Measurements from ENCODE around the gene USP13. TPM values are rescaled to one million over a fixed set of nuclear protein-coding genes. Genes with fewer than 3 reads are reported as not detected.
"Not testable (repeated sequence)": the region's sequence is repeated elsewhere in the genome, so short reads cannot be mapped to it uniquely, and the experiment has no call there.

The USP13 gene
- total and polyA plus RNA-seq, 2 of the 13 experiments (the other 11 are each of a cell fraction or from before 2014, with no cell fraction given), result 15.9 to 36.7 TPM

DNA sequence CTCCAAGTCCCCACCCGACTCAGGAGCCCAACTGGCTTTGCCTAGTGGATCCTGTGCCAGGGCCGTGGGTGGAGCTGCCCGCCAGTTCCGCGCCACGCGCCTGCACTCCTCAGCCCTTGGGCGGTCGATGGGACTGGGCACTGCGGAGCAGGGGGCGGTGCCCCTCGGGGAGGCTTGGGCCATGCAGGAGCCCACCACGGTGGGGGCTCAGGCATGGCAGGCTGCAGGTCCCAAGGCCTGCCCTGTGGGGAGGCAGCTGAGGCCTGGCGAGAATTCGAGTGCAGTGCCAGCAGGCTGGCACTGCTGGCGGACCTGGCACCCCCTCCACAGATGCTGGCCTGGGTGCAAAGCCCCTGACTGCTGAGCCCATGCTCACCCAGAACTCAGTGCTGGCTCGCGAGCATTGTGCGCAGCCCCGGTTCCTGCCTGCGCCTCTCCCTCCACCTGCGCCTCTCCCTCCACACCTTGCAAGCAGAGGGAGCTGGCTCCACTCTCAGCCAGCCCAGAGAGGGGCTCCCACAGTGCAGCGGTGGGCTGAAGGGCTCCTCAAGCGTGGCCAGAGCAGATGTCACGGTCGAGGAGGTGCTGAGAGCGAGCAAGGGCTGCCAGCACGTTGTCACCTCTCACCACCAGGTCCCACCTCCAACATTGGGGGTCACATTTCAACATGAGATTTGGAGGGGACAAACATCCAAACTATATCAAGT is 122.7 kb downstream of the USP13 start:
- Histone ChIP-seq H3K36me3 (replicated peaks in 1 of 2; ENCODE audit: control insufficient read depth in 1 of 2, insufficient read depth in 2 of 2, low read length in 2 of 2) (peaks cover 20 to 54% of the 10 kb centered on the region in 2 experiments), H2AFZ (ENCODE audit: low read length) (no peak overlapping the region), H3K27me3 (ENCODE audit: control insufficient read depth in 1 of 2, insufficient read depth in 2 of 2, low read length in 2 of 2) (no peaks in the 10 kb centered on the region), H3K27ac (ENCODE audit: extremely low read length, insufficient read depth, low read length) (no peak overlapping the region), H3K4me1 (ENCODE audit: insufficient read depth, low read length) (peaks cover 16% of the 10 kb centered on the region), H3K9ac (ENCODE audit: insufficient read depth, low read depth, low read length) (no peak overlapping the region), H3K79me2 (ENCODE audit: insufficient read depth, low read length) (no peaks in the 10 kb centered on the region), H3K4me2 (ENCODE audit: low read depth, low read length) (no peak overlapping the region), H3K9me3 (ENCODE audit: low read length) (no peaks in the 10 kb centered on the region), H3K4me3 (replicated peaks in 1 of 3; ENCODE audit: insufficient read depth in 1 of 3, low read depth in 2 of 3, low read length in 3 of 3) (no peak overlapping the region), H4K20me1 (ENCODE audit: insufficient read depth, low read length) (no peaks in the 10 kb centered on the region)
- POLR2A ChIA-PET, result no interaction called here
- TF ChIP-seq, protein P1, sequence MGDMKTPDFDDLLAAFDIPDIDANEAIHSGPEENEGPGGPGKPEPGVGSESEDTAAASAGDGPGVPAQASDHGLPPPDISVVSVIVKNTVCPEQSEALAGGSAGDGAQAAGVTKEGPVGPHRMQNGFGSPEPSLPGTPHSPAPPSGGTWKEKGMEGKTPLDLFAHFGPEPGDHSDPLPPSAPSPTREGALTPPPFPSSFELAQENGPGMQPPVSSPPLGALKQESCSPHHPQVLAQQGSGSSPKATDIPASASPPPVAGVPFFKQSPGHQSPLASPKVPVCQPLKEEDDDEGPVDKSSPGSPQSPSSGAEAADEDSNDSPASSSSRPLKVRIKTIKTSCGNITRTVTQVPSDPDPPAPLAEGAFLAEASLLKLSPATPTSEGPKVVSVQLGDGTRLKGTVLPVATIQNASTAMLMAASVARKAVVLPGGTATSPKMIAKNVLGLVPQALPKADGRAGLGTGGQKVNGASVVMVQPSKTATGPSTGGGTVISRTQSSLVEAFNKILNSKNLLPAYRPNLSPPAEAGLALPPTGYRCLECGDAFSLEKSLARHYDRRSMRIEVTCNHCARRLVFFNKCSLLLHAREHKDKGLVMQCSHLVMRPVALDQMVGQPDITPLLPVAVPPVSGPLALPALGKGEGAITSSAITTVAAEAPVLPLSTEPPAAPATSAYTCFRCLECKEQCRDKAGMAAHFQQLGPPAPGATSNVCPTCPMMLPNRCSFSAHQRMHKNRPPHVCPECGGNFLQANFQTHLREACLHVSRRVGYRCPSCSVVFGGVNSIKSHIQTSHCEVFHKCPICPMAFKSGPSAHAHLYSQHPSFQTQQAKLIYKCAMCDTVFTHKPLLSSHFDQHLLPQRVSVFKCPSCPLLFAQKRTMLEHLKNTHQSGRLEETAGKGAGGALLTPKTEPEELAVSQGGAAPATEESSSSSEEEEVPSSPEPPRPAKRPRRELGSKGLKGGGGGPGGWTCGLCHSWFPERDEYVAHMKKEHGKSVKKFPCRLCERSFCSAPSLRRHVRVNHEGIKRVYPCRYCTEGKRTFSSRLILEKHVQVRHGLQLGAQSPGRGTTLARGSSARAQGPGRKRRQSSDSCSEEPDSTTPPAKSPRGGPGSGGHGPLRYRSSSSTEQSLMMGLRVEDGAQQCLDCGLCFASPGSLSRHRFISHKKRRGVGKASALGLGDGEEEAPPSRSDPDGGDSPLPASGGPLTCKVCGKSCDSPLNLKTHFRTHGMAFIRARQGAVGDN (CRISPR knock-in tag; IDR thresholded peaks at IDR 0.05), result 0 out of 2 replicates have a peak, but pooled peaks have one; percentile 22
- TF ChIP-seq TBX2 (CRISPR knock-in tag; IDR thresholded peaks at IDR 0.05; ENCODE audit: borderline replicate concordance) (no peak), ZNF280B (CRISPR knock-in tag; IDR thresholded peaks at IDR 0.05; ENCODE audit: borderline replicate concordance) (peak; percentile 53; the same call in 1 of the 2 replicates), RXRA (CRISPR knock-in tag; IDR thresholded peaks at IDR 0.05) (0 out of 2 replicates have a peak, but pooled peaks have one; percentile 27), ZNF850 (CRISPR knock-in tag; conservative IDR thresholded peaks at IDR 0.05) (peak; percentile 99)
- no peak for DNase-seq (ENCODE audit: low spot score)
- 97% methylated on average over 10 of the region's 28 CpGs for WGBS (ENCODE audit: low lambda C conversion rate)
- no peak for FAIRE-seq
- in situ Hi-C loops (cut with HindIII; ENCODE audit: extremely low pct_ligation_motif_present, low pct_unique_long_range_greater_than_20kb), result no loop called here
- BruUV-seq (replicated peaks), result no TSS peak
- intact Hi-C loops (cut with micrococcal nuclease; ENCODE audit: unreplicated experiment), result no loop called here
- CTCF ChIA-PET (ENCODE audit: low intra/inter-chr PET ratio, low total read pairs), result no interaction called here
- peak; percentile 32 for ATAC-seq

- H3K79me2 ChIP-seq (ENCODE audit: insufficient read depth, low read length); ATAC-seq; H3K4me1 ChIP-seq (ENCODE audit: insufficient read depth, low read length); H3K4me3 ChIP-seq (replicated peaks in 1 of 3; ENCODE audit: insufficient read depth in 1 of 3, low read depth in 2 of 3, low read length in 3 of 3); POLR2A ChIA-PET; H3K27me3 ChIP-seq (ENCODE audit: control insufficient read depth in 1 of 2, insufficient read depth in 2 of 2, low read length in 2 of 2); H3K27ac ChIP-seq (ENCODE audit: extremely low read length, insufficient read depth, low read length); DNase-seq (ENCODE audit: low spot score); H4K20me1 ChIP-seq (ENCODE audit: insufficient read depth, low read length); H2AFZ ChIP-seq (ENCODE audit: low read length); CTCF ChIA-PET (ENCODE audit: low intra/inter-chr PET ratio, low total read pairs); H3K4me2 ChIP-seq (ENCODE audit: low read depth, low read length); H3K9ac ChIP-seq (ENCODE audit: insufficient read depth, low read depth, low read length); intact Hi-C loops (cut with micrococcal nuclease; ENCODE audit: unreplicated experiment); in situ Hi-C loops (cut with HindIII; ENCODE audit: extremely low pct_ligation_motif_present, low pct_unique_long_range_greater_than_20kb); H3K9me3 ChIP-seq (ENCODE audit: low read length); FAIRE-seq; BruUV-seq (replicated peaks): not testable (repeated sequence)
- WGBS (ENCODE audit: low lambda C conversion rate), result 96% methylated on average over 5 of the region's 5 CpGs
- peaks cover 25 to 58% of the 10 kb centered on the region in 2 experiments for H3K36me3 ChIP-seq (replicated peaks in 1 of 2; ENCODE audit: control insufficient read depth in 1 of 2, insufficient read depth in 2 of 2, low read length in 2 of 2)
Measured at GRCh38 chr3:179782841-179783240, 130.0 kb downstream of the USP13 start.

Data from HepG2 (cell line).